IPS-NIHi11 (cell line): ENCODE data around the gene ANO3.
"Not testable (repeated sequence)": the region's sequence is repeated elsewhere in the genome, so short reads cannot be mapped to it uniquely, and the experiment has no call there.

Source experiments
- DNase-seq: peaks from one replicate; pipeline ENCODE4 v3.0.0; 2012; ENCODE audit warnings: mixed read lengths, low spot score

ANO3 gene

DNA sequence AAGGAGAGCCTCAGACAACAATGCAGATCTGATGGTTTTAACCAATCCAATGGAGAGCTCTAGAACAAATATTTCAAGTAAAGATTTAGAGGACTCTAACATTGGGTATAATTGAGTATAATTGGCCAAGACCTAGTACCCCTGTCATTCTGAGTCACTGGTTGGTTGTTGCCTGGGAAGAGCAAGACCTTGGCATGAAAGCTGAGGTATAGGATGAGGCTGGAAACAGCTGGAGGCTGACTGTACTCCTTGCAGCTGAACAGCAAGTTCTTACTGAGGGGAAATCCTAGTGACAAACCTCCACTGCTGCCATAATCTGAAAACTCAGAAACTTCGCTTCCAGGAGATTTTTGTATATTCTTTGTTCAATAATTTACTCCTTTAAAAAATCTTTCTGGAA lies 294.4 kb downstream of the ANO3 start:
- DNase-seq: no peak

DNA sequence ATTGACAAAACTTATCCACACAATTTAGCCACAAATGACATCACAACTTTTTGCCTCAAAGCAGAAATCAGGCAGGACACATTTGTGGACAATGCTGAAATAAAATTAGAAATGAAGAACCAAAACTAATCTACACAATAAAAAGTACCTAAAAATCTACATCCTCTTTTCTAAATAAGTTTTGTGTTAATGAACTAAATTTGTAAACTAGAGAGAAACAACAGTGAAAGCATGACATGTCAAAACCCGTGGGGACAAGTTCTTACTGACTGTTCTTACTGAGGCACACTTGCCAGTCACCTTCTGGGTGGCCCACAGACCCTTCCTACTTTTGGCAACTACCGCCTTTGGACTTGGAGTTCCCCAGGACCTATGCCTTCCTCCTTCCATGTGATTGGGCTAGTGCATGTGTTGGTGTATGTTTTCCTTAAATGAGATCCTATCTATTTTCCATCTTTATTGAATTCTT lies 300.8 kb downstream of the ANO3 start:
- DNase-seq: no peak

DNA sequence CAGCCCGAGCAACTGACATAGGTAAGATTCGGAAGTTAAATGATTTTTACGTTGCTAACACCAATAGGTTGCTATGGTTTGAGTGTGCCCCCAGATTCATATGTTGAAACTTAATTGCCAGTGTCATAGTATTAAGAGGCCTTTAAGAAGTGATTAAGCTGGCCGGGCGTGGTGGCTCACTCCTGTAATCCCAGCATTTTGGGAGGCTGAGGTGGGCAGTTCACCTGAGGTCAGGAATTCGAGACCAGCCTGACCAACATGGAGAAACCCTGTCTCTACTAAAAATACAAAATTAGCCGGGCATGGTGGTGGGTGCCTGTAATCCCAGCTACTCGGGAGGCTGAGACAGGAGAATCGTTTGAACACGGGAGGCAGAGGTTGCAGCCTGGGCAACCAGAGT lies 311.4 kb downstream of the ANO3 start:
- DNase-seq: not testable (repeated sequence)

DNA sequence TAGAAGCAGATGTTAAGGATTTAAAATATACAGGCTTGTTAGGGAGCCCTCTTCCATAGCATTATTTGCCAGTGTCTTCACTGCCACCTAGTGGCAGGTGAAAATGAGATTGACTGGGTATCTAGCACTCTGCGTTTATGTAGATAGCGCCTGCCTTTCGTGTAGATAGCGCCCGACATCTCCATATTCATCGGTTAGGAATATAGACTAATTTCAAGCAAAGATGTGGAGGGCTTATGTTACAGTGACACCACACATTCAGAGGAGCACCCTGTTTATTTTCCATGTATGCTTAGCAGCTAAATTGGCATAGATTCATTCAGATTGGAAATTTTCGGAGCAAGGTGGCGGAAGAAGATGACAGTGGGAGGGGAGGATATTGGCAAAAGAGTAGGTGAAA lies 318.0 kb downstream of the ANO3 start:
- peak; percentile 75 for DNase-seq

DNA sequence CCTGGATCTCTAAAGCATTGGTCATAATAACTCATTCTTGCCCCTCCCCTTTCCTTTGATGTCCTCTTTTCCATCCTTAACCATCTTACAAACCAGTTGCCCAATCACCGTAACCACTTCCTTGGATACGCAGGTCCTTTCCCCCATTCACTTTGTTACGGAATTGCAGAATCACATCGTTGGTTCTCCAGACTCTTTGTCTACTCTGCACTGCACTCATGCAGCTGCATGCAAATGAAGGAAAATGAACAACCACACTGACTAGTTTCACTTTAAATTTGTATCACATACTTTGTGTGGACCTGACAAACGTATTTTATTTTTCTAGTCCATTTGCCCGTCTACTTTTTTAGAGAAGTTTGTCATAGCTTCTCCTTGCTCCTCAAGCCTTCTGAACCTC lies 320.0 kb downstream of the ANO3 start:
- no peak for DNase-seq

DNA sequence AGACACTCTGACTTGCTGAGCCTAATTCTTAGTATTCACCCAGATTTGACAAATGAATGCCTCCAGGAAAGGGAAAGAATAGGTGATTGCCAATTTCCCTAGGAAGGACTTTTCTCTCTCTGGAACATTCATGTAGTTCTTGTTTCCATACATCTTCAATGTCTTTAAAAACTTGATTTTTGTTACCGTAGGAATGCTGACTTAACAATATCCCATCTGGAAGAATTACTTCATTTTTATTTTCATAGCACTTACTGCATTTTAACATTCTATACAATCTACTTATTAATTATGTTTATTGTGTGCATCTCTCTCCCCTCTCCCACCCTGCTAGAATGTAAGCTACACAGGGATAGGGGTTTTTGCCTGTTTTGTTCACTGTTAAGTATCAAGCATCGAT lies 323.4 kb downstream of the ANO3 start:
- DNase-seq: no peak

DNA sequence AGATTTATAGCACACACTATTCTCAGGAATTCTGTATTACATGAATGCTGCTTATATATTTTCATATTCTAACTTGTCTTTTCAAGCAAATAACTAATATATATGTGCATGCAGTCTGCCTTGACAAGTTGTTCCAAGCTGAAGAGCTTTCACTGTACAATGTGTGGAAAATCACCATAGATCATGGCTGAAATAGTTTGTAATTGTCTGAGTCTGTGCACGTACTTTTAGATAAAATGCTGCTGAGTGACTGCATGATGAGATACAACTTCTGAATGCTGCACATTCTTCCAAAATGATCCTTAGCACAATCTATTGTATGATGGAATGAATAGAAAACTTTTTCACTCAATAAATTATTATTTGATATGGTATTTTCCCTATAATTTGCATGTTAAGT lies 331.0 kb downstream of the ANO3 start:
- DNase-seq: no peak

DNA sequence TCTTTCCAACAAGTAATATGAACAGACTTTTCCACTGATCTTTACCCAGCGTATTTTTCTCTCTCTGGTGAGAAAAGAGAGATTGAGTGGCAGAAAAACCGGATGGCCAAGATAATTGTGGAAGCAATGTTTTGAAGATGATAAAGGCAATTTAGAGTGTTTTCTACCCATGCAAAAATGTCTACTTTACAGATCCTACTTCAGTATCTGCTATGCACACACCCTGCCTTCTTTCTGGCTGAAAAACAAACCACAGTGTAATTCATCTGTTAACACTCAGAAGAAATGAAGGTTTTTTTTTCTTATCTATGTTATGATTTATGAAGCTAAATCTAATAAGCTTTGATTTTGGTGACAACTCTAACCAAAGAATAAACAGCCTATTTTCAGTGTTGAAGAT lies 333.1 kb downstream of the ANO3 start:
- DNase-seq: no peak

DNA sequence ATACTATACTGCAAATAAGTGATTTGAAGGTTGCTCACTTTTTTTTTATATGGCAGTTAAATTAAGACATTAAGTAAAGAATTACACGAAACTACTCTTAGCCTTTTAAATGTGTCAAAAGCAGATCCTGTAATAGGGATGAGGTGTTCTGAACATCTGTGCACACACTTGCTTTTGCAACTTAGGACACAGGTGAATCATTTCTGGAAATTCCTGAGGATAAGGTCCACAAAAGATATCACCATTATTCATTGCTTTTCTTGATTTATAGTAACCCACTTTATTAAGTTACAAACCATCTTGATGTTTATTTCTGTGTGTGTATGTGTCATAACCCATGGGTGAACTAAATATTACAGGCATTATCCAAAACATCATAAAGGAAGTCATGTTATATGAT lies 334.0 kb downstream of the ANO3 start:
- DNase-seq: no peak

DNA sequence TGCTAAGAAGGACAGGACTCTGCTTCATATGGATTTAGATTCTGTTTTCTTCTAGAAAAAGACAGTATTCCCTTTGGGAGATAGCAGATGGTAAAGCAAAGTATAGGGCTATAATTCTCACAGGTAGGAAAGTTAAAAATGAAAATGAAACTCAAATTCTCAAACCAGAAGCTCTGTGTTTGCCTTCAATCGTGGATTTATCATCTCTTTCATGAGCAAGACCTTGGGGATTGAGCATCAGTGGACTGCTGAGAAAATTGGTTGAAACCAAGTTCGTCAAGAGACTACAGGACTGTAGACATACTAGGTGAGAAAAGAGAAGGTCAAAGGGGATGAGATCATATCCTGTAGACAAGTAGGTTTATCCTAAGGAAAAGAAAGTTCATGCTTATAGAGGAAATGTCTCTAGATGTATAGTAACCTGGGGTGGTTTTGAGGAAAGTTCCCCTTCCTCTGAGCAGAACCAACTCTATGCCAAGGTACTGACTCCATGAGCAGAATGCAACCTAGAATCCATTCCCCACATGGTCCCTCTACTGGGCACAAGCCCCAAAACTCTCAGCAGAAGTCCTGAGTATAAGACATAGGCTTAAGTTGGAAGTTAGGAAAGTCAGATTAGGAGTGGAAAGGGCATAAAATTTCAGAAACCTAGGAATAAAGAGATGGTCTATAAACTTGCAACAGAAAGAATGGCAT lies 343.5 kb downstream of the ANO3 start:
- no peak for DNase-seq

DNA sequence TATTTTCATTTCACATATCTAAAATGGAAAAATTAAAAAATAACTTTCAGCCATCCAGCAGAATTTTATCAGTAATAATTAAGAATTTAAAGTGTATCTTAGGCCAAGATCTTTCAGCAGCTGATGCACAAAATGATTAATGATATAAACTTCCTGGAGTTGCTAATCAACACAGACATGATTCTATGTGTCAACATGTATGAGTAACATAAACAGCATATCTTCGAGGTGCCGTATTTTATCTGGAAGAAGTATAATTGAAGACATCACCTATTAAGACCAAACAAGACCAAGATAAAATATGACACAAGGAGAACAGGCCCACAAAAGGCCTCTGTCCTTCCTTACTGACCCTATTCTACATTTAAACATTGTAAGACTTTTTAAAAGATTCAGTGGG lies 344.7 kb downstream of the ANO3 start:
- DNase-seq: no peak

DNA sequence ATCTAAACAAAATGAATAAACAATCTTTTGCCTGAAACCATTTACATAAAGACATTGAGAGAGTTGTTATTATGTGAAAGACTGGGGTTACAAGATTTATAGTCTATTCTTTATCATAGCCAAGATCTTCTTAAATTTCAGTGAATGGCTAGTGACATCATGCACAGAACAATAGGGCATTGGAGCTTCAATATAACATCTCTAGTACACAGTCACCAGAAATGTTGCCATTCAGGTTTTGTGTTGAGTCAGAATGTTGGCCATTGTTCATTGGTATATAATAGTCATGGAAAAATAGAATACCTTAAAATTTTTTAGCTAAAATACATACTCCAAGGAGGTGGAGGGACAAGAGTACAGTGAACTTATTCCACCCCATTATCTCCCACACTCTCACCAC lies 345.6 kb downstream of the ANO3 start:
- no peak for DNase-seq

DNA sequence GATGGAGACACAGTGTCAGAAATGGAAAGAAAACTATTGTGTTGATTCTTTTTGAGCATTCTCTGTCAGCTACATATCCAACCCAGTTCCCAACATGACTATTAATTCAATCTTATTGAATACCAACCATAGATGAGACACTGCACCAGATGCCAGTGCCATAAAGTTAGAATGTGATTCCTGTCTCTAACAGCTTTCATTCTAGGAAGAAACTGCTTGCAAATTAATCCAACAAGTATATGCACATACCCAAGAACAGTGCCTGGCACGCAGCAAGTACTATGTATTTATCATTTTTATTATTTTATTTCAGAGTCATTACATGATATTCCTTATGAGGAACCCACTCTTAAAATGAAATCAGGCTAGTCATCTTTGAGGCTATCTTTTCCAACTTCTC lies 355.4 kb downstream of the ANO3 start:
- DNase-seq: no peak

DNA sequence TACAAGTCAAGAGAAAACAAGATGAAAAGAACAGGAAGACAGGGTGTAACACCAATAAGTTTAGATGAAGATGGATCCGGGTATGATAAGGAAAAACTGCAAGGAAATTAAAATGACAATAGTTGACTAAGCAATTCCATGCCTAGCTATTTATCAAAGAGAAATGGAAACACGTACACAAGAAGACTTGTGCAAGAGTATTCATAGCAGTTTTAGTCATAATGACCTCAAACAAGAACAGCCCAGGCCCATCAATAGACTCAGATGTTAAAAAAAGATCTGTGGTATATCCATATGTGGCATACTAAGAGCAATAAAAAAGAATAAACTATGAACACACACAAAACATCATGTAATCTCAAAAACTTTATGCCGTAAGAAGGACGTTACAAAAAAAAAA lies 356.8 kb downstream of the ANO3 start:
- no peak for DNase-seq

DNA sequence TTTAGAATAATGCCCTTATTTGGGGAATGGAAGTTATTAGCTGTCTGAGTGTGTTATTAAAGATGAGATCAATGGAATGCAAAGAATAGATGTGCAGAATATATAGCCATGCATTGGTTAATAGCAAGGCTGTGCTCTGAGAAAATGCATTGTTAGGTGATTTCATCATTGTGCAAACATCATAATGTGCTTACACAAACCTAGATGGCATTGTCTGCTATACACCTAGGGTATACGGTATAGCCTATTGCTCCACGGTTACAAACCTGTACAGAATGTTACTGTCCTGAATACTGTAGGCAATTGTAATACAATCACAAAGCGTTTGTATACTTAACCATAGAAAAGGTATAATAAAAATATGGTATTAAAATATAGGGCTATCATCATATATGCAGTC lies 364.4 kb downstream of the ANO3 start:
- no peak for DNase-seq

DNA sequence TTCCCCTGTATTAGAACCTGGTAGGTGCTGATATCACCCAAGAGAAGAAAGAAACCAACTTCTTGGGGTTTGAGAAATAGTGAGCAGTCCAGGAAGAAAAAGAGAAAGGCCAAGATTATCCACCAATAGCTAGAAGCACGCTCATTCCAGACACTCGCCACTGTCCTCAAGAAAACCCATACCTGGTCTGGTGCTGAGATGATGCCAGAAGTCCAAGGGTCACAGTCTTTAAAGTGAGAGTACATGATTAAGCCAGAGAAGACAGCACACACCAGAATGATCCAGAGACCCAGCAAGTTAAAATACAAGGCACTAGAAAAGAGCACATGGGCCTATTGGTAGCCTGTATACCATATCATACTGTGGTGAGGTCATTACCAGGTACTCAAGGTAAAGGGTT lies 366.3 kb downstream of the ANO3 start:
- DNase-seq: no peak

DNA sequence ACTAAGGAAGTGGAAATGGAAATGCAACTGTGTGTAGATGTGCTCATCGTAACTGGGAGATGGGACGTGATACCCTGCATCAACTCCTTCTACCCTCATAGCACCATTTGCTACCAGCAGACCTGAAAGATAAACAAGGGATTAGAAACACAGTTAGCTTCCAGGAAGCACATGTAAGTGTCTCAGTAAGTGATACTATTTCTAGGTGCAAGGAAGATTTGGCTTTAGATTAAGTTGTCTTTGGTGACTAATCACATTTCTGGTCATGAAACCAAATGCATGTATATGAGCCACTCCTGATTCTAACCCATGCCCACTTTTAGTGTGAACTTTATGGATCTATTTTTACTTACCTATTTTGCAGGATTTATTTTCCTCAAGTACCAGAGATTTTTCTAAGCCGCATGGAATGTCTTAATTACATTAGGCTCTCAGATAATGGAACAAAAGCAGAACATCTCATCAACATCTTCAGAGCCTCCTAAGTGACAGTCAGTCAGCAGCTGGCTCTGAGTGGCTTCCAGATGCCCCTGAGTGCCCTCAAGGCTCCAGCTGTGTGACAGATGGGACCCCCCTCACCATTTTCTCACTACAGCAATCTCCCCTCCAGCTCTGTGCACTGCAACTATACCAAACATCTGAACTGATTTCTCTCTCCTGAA lies 368.8 kb downstream of the ANO3 start:
- DNase-seq: no peak

DNA sequence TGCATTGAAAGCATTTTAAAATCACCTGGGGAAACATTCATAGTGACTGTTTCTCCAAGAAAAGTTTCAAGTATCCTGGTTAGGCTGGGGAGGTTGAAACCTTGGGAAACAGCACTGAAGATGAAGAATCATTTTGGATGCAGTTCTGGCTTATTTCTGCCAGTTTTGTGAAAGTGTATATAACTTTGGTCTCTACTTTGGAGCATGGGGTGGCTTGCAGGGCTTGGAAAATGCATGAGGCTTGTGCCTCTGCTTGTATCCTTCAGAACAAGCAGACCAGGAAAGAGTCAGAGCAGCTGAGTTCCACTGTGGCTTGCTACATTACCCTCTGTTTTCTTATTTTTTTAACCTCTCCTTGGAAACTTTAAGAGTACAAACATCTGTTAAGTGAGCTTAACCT lies 370.5 kb downstream of the ANO3 start:
- no peak for DNase-seq

DNA sequence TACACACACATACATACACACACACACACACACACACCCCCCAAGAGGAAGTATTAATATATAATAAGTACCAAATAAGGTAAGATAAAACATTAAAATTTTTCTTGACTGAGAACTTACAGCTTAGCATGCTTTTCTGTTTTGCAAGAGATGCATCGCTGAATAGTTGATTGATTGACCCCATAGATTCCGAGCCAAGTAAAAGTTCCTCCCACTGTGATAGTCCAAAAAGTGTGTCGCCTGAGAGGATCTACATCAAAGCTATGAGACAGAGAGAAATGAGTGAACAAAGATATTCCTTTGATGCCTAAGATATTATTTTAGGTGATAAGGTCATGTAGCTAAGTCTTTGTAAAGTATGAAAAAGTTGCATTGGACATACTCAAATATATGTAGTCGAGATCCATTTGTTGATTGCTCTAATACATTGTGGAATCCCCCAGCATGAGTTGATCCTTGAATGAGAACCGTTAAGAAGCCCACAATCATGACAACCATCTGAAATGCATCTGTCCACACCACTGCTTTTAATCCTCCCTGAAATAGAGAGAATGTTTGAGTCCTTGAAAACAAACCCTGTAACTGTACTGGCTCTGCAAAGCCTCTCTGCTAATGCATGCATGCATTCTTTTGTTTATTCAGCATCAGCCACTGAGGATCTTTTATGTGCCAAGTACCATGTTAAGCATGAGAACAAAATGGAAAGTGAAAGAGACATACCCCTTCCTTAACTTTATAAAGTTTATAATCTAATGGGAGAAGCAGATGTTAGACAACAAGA lies 371.7 kb downstream of the ANO3 start:
- DNase-seq: no peak

DNA sequence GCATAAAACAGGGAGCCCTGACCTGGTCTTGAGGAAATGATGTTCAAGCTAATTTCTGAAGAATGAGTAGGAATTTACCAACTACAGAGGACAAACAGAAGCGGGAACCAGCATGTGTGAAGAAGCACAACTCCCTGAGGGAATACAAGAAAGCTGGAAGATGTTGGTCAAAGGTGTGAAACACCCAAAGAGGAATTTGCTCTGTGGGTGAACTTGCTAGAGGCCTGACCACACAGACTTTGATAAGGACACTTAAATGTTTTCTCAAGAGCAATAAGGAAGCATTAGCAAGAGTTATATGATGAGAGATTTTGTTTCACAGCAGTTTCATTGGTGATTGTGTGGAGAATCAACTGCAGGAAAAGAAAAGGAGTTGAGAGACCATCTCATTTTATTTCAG lies 372.3 kb downstream of the ANO3 start:
- no peak for DNase-seq

DNA sequence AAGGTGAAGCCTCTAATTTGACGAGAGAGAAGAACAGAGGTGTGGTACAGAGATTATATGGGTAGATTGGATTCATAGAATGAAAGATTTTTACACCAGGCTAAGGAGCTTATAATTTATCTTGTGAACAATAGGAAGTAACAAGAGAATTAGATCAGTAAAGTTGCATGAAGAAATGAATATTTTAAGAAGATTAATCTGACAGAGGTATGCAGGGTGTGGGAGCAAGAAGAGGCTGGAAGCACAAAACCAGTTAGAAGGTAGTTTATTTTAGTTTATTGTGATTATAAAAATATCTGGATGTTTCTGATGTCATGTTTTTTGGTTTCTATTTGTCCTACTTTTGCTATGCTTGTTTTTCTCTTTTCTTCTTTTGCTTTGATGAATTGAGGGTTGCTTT lies 374.3 kb downstream of the ANO3 start:
- DNase-seq: no peak

DNA sequence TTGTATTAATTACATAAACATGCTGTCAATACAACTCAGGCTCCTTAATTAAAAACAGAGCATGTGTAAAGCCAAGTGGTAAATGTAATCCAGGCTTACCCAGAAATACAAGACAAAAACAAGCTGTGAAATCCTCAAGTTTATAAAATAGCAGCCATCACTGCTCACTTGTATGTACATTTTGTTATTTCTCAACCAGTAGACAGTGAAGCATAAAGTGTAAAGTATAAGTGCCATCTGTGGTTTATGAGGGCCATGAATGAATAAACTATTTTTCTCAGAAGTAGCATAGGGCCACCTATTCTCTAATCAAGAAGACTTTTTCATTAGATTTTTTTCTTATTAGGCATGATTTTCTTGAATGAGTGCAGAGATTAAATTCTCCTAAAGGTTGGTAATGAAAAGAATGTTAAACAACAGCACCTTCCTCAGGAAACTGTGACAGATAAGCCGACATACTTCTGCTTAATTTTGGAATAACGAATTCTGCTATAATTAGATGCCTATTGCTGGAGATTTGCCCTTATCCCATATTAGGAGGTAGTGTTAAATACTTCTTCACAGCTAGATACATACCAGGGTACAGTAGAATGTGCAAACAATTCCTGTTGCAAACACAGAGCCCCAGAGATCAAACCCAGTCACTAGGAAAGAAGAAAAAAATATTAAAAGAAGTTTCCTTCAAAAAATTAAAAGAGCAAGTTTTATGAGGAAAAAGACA lies 377.0 kb downstream of the ANO3 start:
- no peak for DNase-seq

DNA sequence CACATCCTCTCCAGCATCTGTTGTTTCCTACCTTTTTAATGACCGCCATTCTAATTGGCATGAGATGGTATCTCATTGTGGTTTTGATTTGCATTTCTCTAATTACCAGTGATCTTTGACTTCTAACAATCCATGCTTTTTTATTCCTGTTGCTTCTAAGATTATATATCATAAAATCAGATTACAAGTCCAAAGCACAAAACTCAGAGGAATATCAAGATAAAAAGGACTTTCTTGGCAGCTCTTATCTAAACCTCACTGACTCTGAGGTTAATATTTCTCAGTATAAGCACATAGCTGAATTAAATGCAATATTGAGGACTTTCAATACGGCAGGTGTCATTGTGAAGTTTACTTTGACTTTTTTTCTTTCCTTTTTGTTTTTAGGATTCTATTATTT lies 378.6 kb downstream of the ANO3 start:
- DNase-seq: no peak
